GM19035 (cell line): ENCODE measurements around the gene PPARA.
"Not testable (repeated sequence)": the region's sequence is repeated elsewhere in the genome, so short reads cannot be mapped to it uniquely, and the experiment has no call there.

Experiments used
- ATAC-seq: cut with Tn5 transposase; IDR thresholded peaks from one replicate; pipeline ENCODE4 v1.9.1; 2021; ENCODE audit not compliant: unreplicated experiment

PPARA gene

GRCh38 chr22:46125816-46126765, 24.2 kb upstream of the PPARA start:
- ATAC-seq, result no peak

GRCh38 chr22:46126853-46127385, 23.4 kb upstream of the PPARA start:
- ATAC-seq, result no peak

- ATAC-seq, result no peak
Observed at GRCh38 chr22:46127556-46127955, 22.8 kb upstream of the PPARA start.

GRCh38 chr22:46128606-46129005, 21.7 kb upstream of the PPARA start:
- ATAC-seq, result no peak

GRCh38 chr22:46129390-46130041, 20.8 kb upstream of the PPARA start:
- ATAC-seq, result no peak

GRCh38 chr22:46131151-46131587, 19.2 kb upstream of the PPARA start:
- no peak for ATAC-seq

- ATAC-seq, result not testable (repeated sequence)
Observed at GRCh38 chr22:46132193-46132829, 18.0 kb upstream of the PPARA start.

GRCh38 chr22:46132830-46133587, 17.3 kb upstream of the PPARA start:
- ATAC-seq, result no peak

GRCh38 chr22:46133588-46133855, 16.8 kb upstream of the PPARA start:
- no peak for ATAC-seq

- ATAC-seq, result no peak
Observed at GRCh38 chr22:46134111-46134705, 16.1 kb upstream of the PPARA start.

GRCh38 chr22:46135611-46136485, 14.5 kb upstream of the PPARA start:
- no peak for ATAC-seq

- ATAC-seq, result no peak
Observed at GRCh38 chr22:46136486-46137217, 13.7 kb upstream of the PPARA start.

GRCh38 chr22:46137218-46137766, 13.0 kb upstream of the PPARA start:
- ATAC-seq, result no peak

GRCh38 chr22:46138058-46138797, 12.1 kb upstream of the PPARA start:
- ATAC-seq, result no peak

GRCh38 chr22:46139417-46139816, 10.9 kb upstream of the PPARA start:
- not testable (repeated sequence) for ATAC-seq

GRCh38 chr22:46139895-46140350, 10.4 kb upstream of the PPARA start:
- no peak for ATAC-seq

- ATAC-seq, result no peak
Observed at GRCh38 chr22:46140989-46141928, 9.1 kb upstream of the PPARA start.
